GM12878 (cell line): ENCODE data around the gene EXOC4. TPM values are rescaled to one million over a fixed set of nuclear protein-coding genes. Genes with fewer than 3 reads are reported as not detected.

ENCODE experiments used
- ATAC-seq: fragments of 200-7000 bp; cut with Tn5 transposase; 3 replicates; pipeline ENCODE4 v1.9.1; 2020; ENCODE audit warnings: mild to moderate bottlenecking, moderate library complexity
- BruUV-seq: library from RNA; stranded (reverse); fragments of 400-500 nt; replicated peaks from 2 replicates; lab custom pipeline; 2021; lab: Mats Ljungman, UMichigan
- CTCF ChIA-PET: fragments of 300-600 bp; sonication (Branson Sonifier 250); formaldehyde crosslinking; extraction: SDS; loops from one replicate; lab custom pipeline; 2021; ENCODE audit warnings: inconsistent platforms; lab: Yijun Ruan, JAX
- POLR2A ChIA-PET: fragments of 350-600 bp; formaldehyde crosslinking; extraction: SDS; loops from one replicate; lab custom pipeline; 2021; ENCODE audit warnings: inconsistent platforms; lab: Charles Lee
- RAD21 ChIA-PET: fragments of 300-600 bp; sonication (Branson Sonifier 250); formaldehyde crosslinking; loops from one replicate; lab custom pipeline; 2023; ENCODE audit warnings: antibody characterized with exemption; ENCODE audit not compliant: unreplicated experiment; lab: Charles Lee
- SMC1A ChIA-PET: fragments of 300-600 bp; sonication (Branson Sonifier 250); formaldehyde crosslinking; loops from one replicate; lab custom pipeline; 2023; ENCODE audit not compliant: unreplicated experiment, uncharacterized antibody; lab: Charles Lee
- DNase-seq: peaks from one replicate; pipeline ENCODE4 v3.0.0-alpha.2; 2011; ENCODE audit warnings: low read depth, low spot score
- FAIRE-seq: peaks from 3 replicates; lab custom pipeline; 2011; peaks lifted over from hg19 to GRCh38; lab: Jason Lieb, UNC
- H2AFZ ChIP-seq: 2 replicates; pipeline ENCODE4 v1.6.0; 2011; ENCODE audit warnings: low read depth, low read length, control low read depth; ENCODE audit not compliant: control insufficient read depth
- H3K27ac ChIP-seq: 2 replicates; pipeline ENCODE4 v1.5.1; 2011; ENCODE audit warnings: control low read depth; ENCODE audit not compliant: control insufficient read depth, insufficient read depth
- H3K27me3 ChIP-seq, 2 experiments: replicated peaks in 1 of 2; 2 replicates each; pipeline versions ENCODE4 v1.6.0 to v1.6.1; 2011; ENCODE audit warnings: low read length in 1 of 2; ENCODE audit not compliant: control insufficient read depth in 2 of 2, insufficient read depth in 2 of 2
- H3K36me3 ChIP-seq, 2 experiments: 2 replicates each; pipeline ENCODE4 v1.5.1; 2011; ENCODE audit warnings: low read length in 1 of 2; ENCODE audit not compliant: control insufficient read depth in 2 of 2, insufficient read depth in 2 of 2
- H3K4me1 ChIP-seq: 2 replicates; pipeline ENCODE4 v1.6.1; 2011; ENCODE audit warnings: mild to moderate bottlenecking, low read length, moderate library complexity, mixed read lengths; ENCODE audit not compliant: control insufficient read depth, insufficient read depth
- H3K4me2 ChIP-seq: 2 replicates; pipeline ENCODE4 v1.6.0; 2011; ENCODE audit warnings: control low read depth; ENCODE audit not compliant: control insufficient read depth, insufficient read depth
- H3K4me3 ChIP-seq: fragments of 200-600 bp; sonication (generic); 2 replicates; pipeline ENCODE4 v1.5.1; 2016
- H3K79me2 ChIP-seq: 2 replicates; pipeline ENCODE4 v1.6.0; 2011; ENCODE audit warnings: low read length; ENCODE audit not compliant: control insufficient read depth, insufficient read depth
- H3K9ac ChIP-seq: 2 replicates; pipeline ENCODE4 v1.8.0; 2011; ENCODE audit warnings: low read length, control low read depth, mixed read lengths; ENCODE audit not compliant: control insufficient read depth, insufficient read depth
- H3K9me3 ChIP-seq: replicated peaks from 3 replicates; pipeline ENCODE4 v1.5.1; 2011; ENCODE audit warnings: mild to moderate bottlenecking, low read length; ENCODE audit not compliant: control insufficient read depth, insufficient read depth
- H4K20me1 ChIP-seq: 2 replicates; pipeline ENCODE4 v1.6.0; 2011; ENCODE audit not compliant: control insufficient read depth, insufficient read depth
- MTA3 ChIP-seq: IDR thresholded peaks from 2 replicates; pipeline ENCODE4 v1.6.1; 2012; ENCODE audit warnings: low read length, inconsistent platforms, borderline replicate concordance
- POLR2AphosphoS5 ChIP-seq: IDR thresholded peaks from 2 replicates; pipeline ENCODE4 v1.6.1; 2011; ENCODE audit warnings: mild to moderate bottlenecking, low read length, inconsistent platforms
- PRDM15 ChIP-seq: fragments of 450-650 bp; formaldehyde crosslinking; IDR thresholded peaks from 2 replicates; pipeline ENCODE4 v1.4.0; 2020; ENCODE audit warnings: mild to moderate bottlenecking, moderate library complexity
- TAF1 ChIP-seq: IDR thresholded peaks from 2 replicates; pipeline ENCODE4 v1.6.1; 2011; ENCODE audit warnings: mild to moderate bottlenecking, low read depth, low read length, borderline replicate concordance
- ZNF622 ChIP-seq: fragments of 450-650 bp; IDR thresholded peaks from 2 replicates; pipeline ENCODE4 v1.6.1; 2017; ENCODE audit warnings: mild to moderate bottlenecking, inconsistent platforms
- WGBS: methylation state at CpG from one replicate; pipeline ENCODE4 v1.1.6; 2016; ENCODE audit warnings: low lambda C conversion rate; ENCODE audit not compliant: insufficient replicate concordance, insufficient coverage; ENCODE audit errors: missing lambda C conversion rate; 5-methylcytosine and 5-hydroxymethylcytosine counted together
- in situ Hi-C: fragments of 300-500 bp; cut with MboI; formaldehyde crosslinking; loops from 9 replicates; pipeline ENCODE4 v1.14.3; 2018; ENCODE audit warnings: mixed read lengths
- intact Hi-C: fragments of 100-400 bp; cut with micrococcal nuclease; formaldehyde crosslinking; loops from one replicate; pipeline ENCODE4 v1.14.2; 2022; ENCODE audit not compliant: unreplicated experiment
- polyA plus RNA-seq, 11 experiments: library from polyadenylated mRNA; depleted of rRNA in 4 of 11; unstranded in 6 of 11; stranded (reverse) in 5 of 11; fragments of >200 nt; fragmentation: Nextera tagmentation in 4 of 11; fragmentation: Illumina TruSeq in 1 of 11; extraction: Ambion mirVana in 4 of 11; extraction: Trizol in 1 of 11; gene quantifications; 1 replicate in 1 of 11; 2 replicates in 10 of 11; pipeline versions ENCODE4 v1.2.1 to v1.2.3, GENCODE V29; 2011 to 2016; ENCODE audit warnings: inconsistent platforms in 2 of 11, missing spikeins in 2 of 11, low read depth in 1 of 11
- total RNA-seq, 4 experiments: library from RNA; depleted of rRNA in 3 of 4; stranded (reverse); fragments of >200 nt in 3 of 4; fragmentation: Illumina TruSeq in 1 of 4; extraction: Trizol in 1 of 4; gene quantifications; 2 replicates each; pipeline versions ENCODE4 v1.2.1 to v1.2.3, GENCODE V29; 2013 to 2021

Gene EXOC4
- total and polyA plus RNA-seq, 10 of the 15 experiments (the other 5 are each of a cell fraction or from before 2014, with no cell fraction given), result 13.2 to 44.5 (median 29.6) TPM

- TF ChIP-seq ZNF622, result no peak
Measured at GRCh38 chr7:133479456-133480065, 226.7 kb downstream of the EXOC4 start (continued).

- no peaks in the 10 kb centered on the region for H3K9me3 ChIP-seq
- BruUV-seq, result no TSS peak
- H3K27me3 ChIP-seq, result no peaks in the 10 kb centered on the region
- no peak overlapping the region for H3K9ac ChIP-seq
- ChIA-PET SMC1A (no interaction called here), RAD21 (interaction anchor here (0.6 kb wide), 1 partner anchor 1448 kb away, joined by 3 read pairs; no protein-coding TSS in a partner anchor), POLR2A (no interaction called here), CTCF (no interaction called here)
- in situ Hi-C loops (no loop called here), intact Hi-C loops (loop anchor here (10.0 kb wide), 1 partner anchor 374 kb away; no protein-coding TSS in a partner anchor)
- no peaks in the 10 kb centered on the region for H3K79me2 ChIP-seq
- H3K36me3 ChIP-seq, result peaks cover 0 to 3% of the 10 kb centered on the region in 2 experiments; a peak in 1 of 4 replicates
- no peak overlapping the region for H3K27ac ChIP-seq
- no peak for DNase-seq
- ATAC-seq, result no peak
- TF ChIP-seq TAF1 (no peak), PRDM15 (CRISPR knock-in tag) (no peak), POLR2AphosphoS5 (no peak), MTA3 (no peak)
- no peaks in the 10 kb centered on the region for H3K4me1 ChIP-seq
- no peak overlapping the region for H3K4me2 ChIP-seq
- FAIRE-seq, result no peak
- WGBS, result 84% methylated on average over 4 of the region's 4 CpGs
- no peak overlapping the region for H3K4me3 ChIP-seq
- H2AFZ ChIP-seq, result no peak overlapping the region
- no peaks in the 10 kb centered on the region for H4K20me1 ChIP-seq
Measured at GRCh38 chr7:133480868-133481267, 228.0 kb downstream of the EXOC4 start.
